NCI-H2196 treated with DMSO at 0.1 percent for 48 hours (cell line): ENCODE data around the gene THAP10.
A peak's percentile ranks its signal among the peaks of the same experiment; 100 is the strongest.
"Not testable (repeated sequence)": the region's sequence is repeated elsewhere in the genome, so short reads cannot be mapped to it uniquely, and the experiment has no call there.

Experiments
- DNase-seq: peaks from one replicate; lab custom pipeline; 2025; ENCODE audit not compliant: unreplicated experiment; lab: John Stamatoyannopoulos, UW

Gene THAP10

DNA sequence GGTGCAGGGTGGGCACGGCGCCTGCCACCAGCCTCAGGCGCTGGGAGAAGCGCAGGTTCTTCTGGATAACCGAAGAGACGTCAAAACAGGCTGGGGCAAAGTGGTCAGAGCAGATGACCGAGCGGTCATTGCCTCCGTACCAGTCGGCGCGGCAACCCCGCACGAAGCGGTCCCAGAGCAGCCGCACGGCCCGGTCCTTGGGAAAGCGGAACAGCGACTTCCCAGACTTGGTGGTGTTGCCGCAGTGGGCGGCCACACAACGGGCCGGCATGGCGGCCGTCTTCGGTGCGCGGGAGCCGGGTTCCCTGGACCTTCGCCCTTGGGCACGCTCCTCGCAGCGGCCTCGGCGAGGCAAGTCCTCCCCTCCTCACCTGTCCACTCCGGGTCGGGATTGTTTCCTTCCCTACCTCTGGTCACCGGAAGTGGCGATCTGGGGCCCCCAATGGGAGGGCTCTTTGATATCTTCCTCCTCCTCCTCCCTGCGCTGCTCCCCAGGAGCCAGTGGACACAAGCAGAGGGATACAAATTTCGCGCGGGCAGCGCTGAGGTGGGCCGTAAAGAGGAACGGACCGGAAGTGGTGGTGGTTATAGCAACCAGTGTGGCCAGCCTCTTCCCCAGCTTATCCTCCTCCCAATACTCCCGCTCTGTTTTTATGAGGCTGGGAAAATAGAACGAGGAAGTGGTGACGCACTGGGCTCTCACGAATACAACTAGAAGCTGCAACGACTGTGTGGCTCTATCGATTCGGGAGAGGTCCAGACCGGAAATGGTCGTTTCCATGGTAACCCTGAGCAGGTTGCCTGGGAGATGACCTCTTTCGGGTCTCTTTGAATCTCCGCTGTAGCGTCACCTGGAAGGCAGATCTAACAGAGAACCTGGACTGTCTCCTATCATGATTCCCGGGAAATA lies at the start of gene THAP10, which contains the start of gene LRRC49:
Gene THAP10 (minus strand): TSS at position 432 of the 910 bp plus-strand sequence. CDS start 161 bp downstream, at position 271.
Gene LRRC49 (plus strand): TSS at position 825 of the 910 bp plus-strand sequence. CDS start 69 bp downstream, at position 894.
- peak; percentile 79 for DNase-seq

DNA sequence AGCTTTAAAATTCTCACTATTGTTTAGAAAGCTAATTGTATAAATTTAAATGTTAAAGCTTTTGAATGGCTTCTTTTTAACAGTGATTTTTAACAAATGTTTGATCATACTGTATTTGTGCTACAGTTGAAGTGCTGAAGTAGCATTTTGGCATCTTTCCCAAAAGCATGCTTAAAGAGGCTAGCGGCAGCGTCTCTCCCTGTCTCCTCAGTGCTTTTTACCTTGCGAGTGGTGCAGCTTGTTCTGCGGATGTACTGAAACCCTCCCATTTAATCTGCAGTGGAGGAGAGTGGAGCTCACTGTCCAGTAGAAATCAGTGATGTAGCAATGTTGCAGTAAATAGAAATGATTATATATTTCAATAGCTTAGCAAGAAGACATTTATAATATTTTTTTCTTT lies 44.1 kb upstream of the THAP10 start:
- DNase-seq, result no peak

DNA sequence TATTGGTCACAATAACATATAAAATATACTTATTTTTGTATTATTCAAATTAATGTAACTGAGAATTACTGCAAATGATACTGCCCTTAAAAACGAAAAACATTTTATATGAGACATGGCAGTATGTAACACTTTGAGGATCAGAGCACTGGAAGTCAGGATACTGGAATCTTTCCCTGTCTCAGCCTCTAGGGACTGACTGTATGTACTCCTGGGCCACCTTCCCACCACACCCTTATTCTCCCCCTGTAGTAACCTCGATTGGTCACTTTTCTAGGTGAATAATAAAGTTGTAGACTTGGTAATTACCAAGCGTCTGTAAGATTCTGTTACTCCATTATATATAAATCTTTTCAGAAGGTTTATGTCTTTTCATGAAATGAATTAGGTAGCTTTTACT lies 43.4 kb upstream of the THAP10 start:
- DNase-seq, result no peak

DNA sequence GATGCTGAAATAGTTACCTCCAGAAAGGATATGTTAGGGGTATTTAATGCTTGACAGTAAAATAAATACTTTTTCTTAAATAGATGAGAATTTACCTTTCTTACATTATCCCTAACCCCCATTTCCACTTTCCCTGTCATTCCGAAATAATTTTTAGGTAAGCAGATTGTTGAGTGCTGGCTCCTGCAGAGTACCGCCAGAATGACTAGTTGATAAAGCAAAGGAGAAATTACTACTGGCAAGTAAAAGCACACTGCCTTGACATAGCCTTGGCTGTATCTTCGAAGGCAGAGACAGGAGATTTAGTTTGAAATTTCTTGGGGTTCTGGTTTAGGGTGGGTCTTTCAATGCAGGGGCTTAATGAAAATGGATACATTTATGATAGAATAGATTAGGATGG lies 41.2 kb upstream of the THAP10 start:
- DNase-seq, result no peak

DNA sequence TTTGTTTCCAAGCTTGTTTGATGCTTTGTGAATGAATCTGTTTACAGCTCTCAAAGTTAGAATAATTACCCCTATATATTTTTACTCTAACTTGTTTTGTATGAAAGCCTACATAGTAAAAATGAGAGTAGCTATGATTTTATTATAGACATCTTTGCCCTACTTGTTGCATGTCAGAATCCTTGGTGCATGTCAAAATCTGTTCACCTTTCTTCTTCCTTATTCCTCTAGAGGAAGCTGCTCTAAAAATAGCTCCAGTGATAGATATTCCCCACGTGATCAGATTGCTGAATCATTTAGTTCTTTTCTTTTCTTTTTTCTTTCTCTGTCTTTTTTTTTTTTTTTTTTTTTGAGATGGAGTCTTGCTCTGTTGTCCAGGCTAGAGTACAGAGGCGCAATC lies 40.2 kb upstream of the THAP10 start:
- DNase-seq, result no peak

DNA sequence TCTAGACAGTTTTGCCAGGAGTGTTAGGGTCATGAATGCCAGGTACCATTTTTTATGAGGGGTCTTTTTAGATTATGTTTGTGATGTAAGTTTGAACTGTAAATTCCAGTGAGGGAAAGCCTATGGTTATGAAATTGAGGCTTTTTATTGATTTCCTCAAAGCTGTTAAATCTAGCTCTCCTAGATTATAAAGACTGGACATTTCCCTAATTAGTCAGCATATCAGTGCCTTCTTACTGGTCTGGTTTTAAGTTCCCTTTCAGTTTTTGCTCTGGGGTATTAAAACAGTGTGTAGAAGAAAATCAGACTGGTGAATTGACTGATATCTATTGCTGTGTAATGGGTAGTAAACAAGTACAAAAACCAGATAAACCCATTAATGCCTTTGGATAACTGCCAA lies 39.6 kb upstream of the THAP10 start:
- DNase-seq, result no peak

DNA sequence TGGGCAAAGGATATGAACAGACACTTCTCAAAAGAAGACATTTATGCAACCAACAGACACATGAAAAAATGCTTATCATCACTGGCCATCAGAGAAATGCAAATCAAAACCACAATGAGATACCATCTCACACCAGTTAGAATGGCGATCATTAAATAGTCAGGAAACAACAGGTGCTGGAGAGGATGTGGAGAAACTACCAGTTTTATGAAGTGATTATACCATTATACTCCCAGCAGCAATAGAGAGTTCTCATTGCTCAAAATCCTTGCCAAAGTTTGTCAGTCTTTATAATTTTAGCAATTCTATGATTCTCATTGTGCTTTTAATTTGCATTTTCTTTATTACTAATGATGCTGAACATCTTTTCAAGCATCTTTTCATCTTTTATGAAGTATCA lies 34.7 kb upstream of the THAP10 start:
- DNase-seq, result not testable (repeated sequence)

DNA sequence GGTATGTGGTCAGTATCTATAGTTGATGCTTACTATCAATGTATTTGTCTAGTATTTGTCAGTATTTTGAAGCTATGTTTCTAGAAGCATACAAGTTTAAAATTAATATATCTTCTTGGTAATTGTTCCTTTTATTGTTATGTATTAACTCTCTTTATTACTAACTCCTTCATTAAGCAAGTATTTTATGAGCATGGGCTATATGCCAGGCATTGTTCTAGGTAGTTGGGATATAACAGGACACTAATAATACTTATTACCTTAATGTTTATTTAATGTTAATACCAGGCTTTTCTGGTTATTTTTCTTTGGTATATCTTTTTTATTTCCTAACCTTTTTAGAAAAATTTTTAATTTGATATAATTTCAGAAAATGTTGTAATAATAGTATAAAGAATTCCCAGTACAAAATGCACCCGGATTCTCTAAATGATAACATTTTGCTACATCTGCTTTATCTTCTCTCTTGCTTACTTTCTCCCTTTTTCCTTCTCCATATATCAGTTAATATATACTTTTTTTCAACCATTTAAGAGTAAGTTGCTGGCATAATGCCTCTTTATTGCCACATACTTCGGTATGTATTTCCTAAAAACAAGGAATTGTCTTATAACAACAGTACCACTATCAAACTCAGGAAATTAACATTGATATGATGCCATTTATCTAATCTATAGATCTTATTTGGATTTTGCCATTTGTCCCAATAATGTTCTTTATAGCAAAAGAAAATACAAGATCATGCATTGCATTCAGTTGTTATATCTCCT lies 31.3 kb upstream of the THAP10 start:
- DNase-seq, result no peak

DNA sequence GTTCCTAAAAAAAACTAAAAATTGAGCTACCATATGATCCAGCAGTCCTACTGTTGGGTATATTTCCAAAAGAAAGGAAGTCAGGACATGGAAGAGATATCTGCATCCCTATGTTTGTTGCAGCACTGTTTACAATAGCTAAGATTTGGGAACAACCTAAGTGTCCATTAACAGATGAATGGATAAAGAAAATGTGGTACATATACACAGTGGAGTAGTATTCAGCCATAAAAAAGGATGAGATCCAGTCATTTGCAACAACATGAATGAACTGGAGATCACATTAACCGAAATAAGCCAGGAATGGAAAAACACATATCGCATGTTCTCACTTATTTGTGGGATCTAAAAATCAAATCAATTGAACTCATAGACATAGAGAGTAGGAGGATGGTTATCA lies 29.9 kb upstream of the THAP10 start:
- no peak for DNase-seq

DNA sequence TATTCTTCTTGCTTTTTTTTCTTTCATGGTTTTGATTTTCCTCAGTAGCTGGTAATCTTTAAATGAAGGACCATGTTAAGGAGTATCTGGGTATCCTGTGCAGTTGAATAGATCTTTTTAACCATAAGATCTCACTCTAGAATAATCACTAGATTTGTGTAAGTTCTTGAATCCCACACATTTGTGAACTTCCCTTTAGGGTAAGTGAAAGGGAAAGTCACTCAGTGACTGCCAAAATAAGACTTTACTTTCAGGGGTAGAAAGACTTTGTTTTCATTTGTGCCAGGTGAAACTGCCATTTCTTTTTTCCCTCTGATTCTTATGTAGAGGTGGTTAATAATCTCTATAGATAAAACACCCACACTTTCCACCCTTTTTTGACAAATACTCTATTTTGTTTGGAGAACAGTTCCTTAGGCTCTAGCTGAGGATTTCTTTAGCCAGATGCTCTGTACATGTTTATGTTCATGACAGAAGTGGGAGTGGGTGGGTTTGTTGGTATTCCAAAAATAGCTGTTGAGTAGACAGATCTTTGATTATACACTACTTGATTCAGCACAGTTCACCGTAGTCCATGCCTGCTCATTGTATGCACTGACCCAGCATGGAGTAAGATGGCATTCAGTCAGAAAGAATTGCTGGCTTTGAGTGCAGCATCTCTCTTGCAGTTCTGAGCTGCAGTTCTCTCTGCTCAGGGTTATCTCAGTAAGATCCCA lies 28.9 kb upstream of the THAP10 start:
- DNase-seq, result no peak

DNA sequence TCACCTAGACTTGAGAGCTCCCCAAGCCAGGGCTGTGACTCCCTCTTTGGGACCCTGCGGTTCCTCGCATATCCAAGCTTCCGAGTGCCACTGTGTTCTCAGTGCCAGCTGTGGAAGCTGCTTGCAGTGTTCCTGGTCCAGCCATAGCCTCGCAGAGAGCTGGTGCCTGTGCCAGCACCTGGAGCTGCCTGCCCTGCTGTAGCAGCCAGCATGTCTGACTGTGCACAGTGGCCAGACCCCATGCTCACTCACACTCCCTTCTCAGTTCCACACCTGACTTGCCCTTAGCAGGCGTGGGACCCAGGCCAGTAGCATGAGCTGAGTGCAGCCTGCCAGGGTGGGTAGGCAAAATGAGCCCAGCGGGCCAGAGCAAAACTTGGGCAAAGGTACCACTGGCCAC lies 25.7 kb upstream of the THAP10 start:
- DNase-seq, result no peak

DNA sequence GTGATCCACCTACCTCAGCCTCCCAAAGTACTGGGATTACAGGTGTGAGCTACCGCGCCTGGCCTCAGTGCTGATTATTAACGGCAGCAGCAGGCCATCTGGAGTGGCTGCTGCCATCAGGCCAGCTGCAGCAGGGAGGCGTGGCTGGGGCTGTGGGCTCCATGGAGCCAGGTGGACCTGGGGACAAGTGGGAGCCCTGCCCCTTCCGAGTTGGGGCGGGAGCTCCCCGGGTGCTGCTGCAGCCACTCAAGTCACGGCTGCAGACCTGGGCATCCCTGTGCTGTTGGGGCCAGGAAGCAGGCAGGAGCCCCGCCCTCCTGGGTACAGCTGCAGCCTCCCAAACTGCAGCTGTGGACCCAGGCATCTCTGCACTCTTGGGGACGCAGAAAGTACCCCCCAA lies 24.3 kb upstream of the THAP10 start:
- no peak for DNase-seq

DNA sequence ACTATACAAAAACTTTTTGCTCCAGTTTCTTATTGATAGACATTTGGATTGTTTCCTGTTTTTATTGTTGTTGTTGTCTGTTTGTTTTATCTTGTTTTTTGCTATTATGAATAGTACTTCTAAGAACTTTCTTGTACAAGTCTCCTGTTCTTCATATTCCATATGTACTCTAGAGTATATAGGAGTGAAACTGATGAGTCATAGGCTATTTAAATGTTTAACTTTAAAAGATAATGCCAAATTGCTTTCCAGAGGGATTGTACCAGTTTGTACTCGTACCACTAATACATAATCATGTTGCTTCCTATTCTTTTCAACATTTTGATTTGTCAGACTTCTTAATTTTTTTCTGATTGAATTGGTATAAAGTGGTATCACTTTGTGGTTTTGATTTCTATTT lies 20.0 kb upstream of the THAP10 start:
- no peak for DNase-seq

DNA sequence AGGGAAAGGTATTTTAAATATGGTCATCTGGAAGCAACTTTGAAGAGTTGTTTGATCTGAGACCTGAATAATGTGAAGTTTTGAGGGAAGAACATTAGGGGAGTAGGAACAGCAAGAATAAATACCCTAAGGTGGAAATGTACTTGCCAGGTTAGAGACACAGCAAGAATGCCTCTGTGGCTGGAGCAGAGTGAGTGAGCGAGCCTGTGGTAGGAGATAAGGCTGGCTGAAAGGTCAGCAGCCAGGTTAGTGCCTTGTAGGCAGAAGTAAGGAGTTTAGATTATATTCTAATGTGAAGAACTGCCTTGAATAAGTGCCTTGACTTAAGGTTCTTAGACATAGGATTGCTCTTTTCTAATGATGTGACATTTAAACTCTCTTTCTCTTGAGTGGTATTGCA lies 18.7 kb upstream of the THAP10 start:
- no peak for DNase-seq

DNA sequence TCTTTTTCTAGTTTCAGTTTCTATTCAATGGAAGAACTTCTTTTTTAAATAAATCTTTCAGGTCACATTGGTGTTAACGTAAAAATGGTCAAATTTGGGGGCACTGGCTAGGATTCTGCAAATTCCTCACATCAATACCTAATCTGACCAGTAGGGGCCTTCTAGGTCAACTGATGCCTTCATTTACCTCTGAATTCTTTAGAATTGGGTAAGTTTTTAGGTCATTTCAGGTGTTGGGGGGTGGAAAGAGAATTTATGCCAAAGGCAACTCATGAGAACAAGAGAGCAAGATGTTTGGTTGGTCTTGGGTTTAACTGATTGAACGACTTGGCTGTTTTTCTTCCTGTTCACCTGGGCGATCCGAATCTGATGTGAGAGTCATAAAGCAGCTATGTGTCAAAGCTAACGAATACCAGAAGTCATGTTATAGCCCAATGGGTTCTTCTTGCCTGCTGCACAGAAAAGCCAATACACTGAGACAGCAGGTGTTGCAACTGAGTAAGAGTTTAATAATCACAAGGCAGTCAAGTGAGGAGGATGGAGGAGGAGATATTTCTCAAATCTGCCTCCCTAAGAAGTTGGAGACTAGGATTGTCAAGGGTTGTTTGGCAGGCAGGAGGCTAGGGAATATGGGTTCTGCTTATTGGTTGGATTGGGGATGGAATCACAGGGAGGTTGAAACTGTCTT lies 15.7 kb upstream of the THAP10 start:
- no peak for DNase-seq

DNA sequence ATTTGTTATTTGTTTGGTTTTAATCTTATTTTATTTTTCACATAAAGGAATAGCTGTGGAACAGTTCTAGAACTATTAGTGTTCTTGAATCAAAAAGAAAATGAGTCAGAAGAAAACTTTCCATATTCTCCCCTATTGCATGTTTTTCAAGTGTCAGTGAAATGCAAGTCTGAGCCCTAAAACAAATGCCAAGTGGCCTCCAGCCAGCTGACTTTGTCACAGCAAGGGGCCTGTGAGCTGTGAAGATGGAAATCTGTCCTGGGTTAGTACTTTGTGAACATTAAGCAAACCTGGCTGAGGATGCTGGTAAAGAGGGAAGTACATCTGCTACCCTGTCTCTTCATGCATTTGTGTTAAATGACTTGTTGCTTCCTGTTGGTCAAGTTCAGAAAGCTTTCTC lies 14.6 kb upstream of the THAP10 start:
- DNase-seq, result no peak

DNA sequence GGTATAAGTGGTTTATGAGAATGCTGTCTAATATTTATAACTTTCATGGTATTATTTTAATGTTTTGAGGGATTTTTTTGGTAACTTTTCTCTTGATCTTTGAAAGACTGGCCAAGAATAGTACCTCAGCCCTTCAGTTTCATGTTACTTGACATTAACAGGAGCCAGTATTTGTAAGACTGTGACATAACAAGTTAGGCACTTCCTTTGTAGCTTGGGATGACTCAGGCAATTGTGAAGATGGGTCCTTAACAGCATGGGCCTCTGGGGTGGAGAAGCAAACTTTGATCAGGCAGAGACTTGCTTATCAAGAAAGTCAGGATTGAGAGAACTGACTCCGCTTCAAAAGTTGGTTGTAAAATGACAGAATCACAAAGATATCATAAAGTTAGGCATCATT lies 9.9 kb upstream of the THAP10 start:
- no peak for DNase-seq

DNA sequence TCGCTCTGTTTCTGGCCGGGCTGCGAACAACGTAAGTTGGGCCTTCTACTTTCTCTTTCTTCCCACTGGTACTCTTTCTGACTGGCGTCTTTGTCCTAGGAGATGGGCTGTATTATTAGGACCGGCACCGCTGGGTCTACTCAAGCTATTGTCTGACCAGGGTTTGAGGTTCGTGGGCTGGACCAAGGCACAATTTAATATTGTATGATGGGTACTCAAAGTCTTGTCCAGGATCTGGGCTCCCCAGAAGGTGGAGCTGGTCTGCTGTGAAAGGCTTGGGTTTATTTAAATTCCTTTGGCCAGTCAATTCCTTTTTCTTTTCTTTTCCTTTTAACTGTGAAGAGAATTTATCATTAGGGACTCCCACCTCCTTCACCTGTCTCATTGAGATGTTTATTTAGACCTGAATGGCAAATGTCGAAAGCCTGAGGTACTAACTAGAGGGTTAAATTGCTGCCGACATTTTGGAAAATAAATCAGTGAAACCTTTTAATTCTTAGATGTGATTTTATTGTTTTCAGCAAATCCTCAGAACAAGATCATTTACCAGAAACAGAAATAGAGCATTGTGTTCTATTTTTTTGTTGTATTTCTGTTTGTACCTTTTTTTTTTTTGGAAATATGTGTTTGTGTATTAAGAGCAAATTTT lies 803 bp upstream of the THAP10 start:
- DNase-seq, result no peak

DNA sequence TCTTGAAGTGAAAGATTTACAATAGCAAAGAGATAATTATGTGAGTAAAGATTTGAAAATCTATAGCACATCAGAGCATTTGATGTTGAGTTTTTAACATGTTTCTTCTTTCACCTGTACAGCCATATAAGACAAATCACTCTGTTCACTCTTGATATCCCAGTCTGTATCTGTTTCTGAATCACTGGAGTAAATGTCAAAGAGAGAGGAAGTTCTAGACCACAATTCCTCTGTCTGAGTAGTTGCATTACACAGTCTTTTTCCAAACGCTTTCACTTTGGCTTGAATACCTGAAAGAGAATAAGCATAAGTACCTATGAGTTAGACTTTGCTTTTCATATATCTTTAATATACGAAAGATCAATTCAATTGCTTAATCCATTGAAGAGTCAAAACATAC lies 9.9 kb downstream of the THAP10 start:
- DNase-seq, result no peak

DNA sequence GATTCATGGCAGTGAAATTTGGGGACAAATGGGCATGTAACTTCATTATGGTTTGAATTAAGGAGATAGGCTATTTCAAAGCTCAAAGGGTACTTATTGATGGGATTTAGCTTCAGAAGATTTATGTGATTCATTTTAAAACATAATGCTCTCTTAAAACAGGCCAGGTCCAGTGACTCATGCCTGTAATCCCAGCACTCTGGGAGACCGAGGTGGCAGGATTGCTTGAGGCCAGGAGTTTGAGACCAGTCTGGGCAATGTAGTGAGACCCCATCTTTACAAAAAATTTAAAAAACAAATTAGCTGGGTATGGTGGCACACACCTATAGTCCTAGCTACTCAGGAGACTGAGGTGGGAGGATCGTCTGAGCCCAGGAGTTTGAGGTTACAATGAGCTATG lies 11.5 kb downstream of the THAP10 start:
- DNase-seq, result no peak
